Islet of Langerhans (tissue), 1 donor: ENCODE data around the gene KIAA1614.
"Not testable (repeated sequence)": the region's sequence is repeated elsewhere in the genome, so short reads cannot be mapped to it uniquely, and the experiment has no call there.

Source experiments
- FAIRE-seq: peaks from one replicate; lab custom pipeline; 2011; peaks lifted over from hg19 to GRCh38; lab: Jason Lieb, UNC

KIAA1614 gene

GRCh38 chr1:180966312-180966711 is 53.6 kb downstream of the KIAA1614 start:
- FAIRE-seq = no peak

DNA sequence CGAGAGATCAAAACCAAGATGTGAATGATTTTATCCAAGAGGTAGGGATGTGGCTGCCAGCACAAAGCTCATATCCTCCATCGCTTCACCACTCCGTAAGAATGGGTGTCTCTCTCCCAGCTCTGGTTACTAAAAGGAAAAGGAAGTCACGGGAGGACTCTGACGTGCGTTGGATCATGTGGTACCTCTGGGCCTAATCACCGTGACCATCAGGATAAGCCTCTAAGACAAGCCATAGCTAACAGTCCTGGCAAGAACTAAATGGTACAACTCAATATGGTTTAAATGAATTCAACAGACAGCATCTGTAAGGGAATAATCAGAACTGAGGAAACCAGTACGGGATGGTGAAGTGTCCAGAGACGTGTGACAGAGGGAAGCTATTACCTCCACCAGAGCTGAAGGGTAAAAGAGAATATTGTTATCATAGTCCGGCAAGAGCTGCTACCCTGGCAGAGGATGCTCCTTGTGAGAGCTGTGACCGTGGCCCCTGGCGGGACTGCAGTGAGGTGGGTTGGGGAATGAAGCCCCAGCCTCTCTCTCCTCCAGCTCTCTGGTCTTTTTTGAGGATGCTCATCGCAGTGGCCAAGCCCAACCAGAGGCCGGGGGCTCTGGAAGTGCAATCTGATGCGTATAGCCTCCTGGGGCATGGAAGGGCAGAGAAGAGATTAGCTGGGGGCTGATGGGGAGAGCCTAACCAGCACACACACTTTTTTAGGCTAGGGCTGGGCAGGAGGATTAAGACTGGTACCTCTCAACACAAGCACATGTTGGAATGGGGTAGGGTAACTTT is 54.2 kb downstream of the KIAA1614 start:
- no peak for FAIRE-seq

GRCh38 chr1:180967558-180967957 is 54.9 kb downstream of the KIAA1614 start:
- FAIRE-seq = no peak

- not testable (repeated sequence) for FAIRE-seq
Measured at GRCh38 chr1:180968834-180969233, 56.1 kb downstream of the KIAA1614 start.

DNA sequence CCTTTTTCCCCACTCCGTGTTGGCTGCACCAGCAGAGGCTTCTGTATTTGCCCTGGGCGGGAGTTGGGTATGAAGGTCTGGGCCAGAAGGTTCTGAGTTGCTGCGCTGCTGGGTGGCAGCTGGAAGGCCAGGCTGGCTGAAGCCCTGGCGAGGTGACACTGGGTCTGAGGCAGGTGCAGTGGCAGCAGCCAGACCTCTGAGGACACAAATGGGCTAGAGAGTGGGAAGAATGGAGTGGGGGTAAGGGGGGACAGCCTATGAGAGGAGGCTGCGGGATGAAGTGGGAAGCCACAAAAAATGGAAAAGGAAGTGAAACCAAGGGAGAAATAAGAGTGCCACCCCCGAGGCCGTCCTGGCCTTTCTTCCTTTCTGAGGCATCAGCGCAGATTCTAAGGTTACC is 56.7 kb downstream of the KIAA1614 start:
- FAIRE-seq = no peak

DNA sequence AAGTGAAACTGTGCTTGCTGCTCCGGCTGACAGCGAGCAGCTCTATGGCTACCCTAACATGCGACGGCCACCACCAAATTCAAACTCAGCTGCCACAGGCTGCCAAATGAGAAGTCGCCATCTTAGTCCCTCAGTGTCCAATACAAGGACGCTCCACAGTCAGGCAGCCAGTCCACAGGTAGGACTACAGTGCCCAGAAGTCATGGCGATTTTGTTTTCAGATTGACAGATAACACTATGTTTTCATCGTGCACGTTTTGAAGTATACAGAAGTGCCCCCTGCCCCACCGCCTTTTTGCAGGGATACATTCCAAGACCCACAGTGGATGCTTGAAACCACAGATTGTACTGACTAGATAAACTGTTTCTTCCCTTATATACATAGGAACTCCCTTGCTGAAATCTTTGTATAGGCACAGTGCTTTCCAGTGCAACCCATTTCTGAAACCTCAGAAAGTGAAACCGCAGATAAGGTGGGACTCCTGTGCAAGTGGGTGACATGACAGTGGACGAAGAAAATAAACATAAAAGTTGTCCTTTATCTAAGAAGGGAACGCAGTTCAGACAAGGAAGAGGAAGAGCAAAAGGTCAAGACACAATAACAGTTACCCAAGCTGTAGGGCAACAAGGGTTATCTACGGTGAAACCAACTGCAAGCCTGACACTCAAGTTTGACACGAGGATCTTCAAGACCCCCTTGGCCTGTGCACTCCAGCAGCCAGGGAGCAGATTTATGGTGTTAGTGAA is 57.8 kb downstream of the KIAA1614 start:
- no peak for FAIRE-seq

DNA sequence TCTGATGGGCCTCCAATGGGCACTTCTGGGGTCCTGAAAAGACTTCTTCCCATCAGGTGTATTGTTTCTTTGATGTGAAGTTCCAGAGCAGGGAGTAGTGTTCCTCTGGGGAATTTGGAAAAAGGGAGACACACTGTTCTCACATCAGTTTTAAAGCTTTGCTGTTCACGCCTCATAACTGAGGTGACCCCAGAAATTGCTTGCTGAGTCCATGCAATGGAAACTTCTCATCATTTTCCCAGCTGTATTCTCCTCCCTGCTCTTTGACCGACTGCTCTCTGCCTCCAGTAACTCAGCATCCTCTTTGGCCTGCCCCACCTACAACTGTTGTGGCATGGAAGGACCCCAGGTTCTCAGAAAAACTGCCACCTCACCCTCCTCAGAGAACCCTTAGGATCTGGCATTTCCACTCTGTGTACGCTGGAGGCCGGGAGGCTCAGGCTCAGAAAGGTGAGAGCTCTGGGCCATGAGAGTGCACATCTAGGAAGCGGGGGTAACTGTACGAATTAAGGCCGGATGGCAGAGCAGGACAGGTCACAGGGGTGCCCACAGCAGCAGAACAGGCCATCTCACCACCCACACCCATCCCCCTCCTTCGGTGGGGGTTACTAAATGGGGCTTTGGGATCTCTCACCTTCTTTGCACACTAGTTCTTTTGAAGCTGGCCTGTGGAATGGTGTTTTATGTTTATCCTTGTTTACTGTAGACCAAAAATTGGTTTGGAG is 58.7 kb downstream of the KIAA1614 start:
- no peak for FAIRE-seq

DNA sequence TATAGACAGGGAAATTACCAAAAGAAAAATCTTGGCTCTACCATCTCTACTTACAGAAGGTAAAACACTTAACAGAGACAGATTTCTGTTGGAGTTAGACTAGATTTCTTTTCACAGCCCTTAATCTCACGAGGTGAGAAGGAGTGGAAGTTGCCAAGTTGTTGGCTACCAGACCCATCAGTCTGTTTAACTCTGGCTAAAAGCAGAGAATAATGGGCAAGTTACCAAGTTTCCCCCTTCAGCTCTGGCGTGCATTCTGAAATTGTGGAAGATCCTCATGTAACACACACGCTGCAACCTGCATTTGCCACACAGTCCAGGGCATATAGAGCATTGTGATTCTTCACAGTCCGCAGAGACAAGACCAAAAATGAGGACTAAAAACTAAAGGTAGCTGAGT is 60.7 kb downstream of the KIAA1614 start:
- no peak for FAIRE-seq

- FAIRE-seq = no peak
Measured at GRCh38 chr1:180974236-180974635, 61.5 kb downstream of the KIAA1614 start.

GRCh38 chr1:180975551-180975950 is 62.9 kb downstream of the KIAA1614 start:
- no peak for FAIRE-seq

DNA sequence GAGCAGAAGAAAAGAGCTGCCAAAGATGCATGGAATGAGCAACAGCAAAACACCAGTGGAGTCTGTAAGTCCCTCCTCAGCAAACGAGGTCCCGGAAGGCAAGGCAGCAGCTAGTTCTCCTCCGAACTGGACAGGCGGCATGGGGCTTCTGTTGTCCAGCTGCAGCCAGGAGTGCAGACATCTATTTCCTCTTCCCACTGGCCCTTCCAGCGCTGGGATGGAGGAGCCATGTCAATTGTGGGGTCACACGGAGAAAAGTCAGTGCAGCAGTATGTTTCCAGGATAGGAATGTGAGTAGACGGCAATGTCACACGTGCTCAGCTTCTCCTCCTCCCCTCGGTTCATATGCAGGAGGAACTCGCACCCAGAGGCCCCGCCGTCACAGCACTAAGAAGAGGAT is 63.5 kb downstream of the KIAA1614 start:
- no peak for FAIRE-seq

GRCh38 chr1:180976732-180977357 is 64.1 kb downstream of the KIAA1614 start:
- FAIRE-seq = no peak

GRCh38 chr1:180981596-180982387 is 69.1 kb downstream of the KIAA1614 start:
- no peak for FAIRE-seq

DNA sequence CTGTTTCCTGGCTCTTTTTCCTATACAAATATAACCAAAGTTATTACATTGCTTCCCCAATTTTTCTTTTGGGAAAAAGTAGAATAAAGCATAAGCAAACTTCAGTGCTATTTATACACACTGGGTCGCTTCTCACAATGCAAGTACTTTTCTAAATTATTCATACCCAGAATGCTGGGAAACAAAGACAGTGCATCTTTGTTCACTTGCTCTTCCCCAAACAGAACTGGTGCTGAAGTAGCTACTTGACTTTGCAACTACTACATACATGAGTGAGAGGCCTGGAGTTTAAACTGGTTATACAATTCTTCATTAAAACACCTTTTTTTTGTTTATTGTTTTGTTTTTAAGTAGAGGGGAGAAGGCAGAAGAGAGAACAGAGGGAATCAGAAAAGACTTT is 69.7 kb downstream of the KIAA1614 start:
- no peak for FAIRE-seq

GRCh38 chr1:180988253-180988752 is 75.6 kb downstream of the KIAA1614 start:
- FAIRE-seq = no peak

GRCh38 chr1:180994262-180994661 is 81.6 kb downstream of the KIAA1614 start:
- no peak for FAIRE-seq

DNA sequence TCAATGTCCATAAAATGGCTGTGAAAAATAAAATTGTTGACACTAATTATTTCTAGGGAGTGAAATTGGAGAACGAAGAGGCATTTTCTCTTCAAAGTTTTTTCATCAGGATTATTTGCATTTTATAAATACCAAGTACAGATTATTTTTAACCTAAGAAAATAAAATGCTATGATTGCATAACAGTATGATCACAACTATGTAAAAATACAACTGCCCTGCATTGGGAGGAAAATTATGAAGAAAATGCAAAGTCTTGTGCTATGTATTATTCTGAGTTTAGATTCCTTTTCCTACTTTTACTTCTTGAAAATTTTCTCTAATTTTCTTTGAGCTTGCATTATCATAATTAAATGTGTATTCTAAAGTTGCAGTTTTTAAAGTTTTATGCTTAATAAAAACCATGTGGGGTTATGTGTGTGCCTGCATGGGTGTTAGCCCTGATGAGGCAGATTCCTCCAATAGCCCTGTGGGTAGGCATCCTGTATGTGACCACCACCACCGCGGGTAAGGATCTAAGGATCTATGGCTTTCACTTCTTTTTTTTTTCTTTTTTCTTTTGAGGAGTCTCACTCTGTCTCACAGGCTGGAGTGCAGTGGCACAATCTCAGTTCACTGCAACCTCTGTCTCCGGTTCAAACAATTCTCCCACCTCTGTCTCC is 85.3 kb downstream of the KIAA1614 start:
- no peak for FAIRE-seq
